Pulmonary artery endothelial cell (primary cell): ENCODE data around the gene IL7R. TPM values are rescaled to one million over a fixed set of nuclear protein-coding genes. Genes with fewer than 3 reads are reported as not detected.
"Not testable (repeated sequence)": the region's sequence is repeated elsewhere in the genome, so short reads cannot be mapped to it uniquely, and the experiment has no call there.

Source experiments
- DNase-seq: peaks from one replicate; pipeline ENCODE4 v3.0.0-alpha.2; 2011; ENCODE audit warnings: low read depth, low spot score
- total RNA-seq: library from RNA; depleted of rRNA; stranded (reverse); fragments of >200 nt; gene quantifications from 2 replicates; pipeline ENCODE4 v1.2.3, GENCODE V29; 2014

The IL7R gene
- total RNA-seq, 1 donor from 2014 or later: 1.2 TPM

DNA sequence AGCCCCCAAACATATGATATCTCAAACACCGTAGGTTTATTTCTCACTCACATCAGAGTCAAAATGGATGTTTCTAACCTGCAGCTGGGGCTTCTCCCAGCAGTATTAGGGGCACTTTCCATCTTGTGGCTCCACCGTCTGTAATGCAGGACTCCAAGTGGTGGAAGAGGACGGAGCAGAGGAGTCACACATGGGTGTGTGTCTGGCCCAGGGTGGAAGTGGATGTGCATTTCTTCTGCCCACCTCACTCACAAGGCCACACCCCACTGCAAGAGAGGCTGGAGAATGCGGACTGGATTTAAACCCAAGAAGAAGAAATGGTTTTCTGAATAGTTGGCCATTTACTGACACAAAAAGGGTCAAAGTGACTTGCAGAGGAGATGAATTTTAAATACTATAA lies 13.9 kb downstream of the IL7R start:
- no peak for DNase-seq

DNA sequence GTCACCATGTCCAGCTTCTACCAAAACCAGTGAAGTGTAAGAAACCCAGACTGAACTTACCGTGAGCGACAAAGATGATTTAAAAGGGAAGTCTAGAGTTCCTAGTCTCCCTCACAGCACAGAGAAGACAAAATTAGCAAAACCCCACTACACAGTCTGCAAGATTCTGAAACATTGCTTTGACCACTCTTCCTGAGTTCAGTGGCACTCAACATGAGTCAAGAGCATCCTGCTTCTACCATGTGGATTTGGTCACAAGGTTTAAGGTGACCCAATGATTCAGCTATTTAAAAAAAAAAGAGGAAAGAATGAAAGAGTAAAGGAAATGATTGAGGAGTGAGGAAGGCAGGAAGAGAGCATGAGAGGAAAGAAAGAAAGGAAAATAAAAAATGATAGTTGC lies 19.8 kb downstream of the IL7R start:
- no peak for DNase-seq

DNA sequence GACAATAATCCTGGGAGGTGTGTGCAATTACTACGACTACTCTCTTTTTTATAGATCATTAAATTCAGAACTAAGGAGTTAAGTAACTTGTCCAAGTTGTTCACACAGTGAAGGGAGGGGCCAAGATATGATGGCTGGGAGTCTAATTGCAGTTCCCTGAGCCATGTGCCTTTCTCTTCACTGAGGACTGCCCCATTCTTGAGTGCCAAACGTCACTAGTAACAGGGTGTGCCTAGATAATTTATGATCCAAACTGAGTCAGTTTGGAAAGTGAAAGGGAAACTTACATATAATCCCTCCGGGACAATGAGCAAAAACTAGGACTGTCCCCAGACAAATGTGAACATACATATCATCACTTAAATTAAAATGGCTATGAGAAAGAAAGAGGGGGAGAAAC lies 20.2 kb downstream of the IL7R start:
- no peak for DNase-seq

DNA sequence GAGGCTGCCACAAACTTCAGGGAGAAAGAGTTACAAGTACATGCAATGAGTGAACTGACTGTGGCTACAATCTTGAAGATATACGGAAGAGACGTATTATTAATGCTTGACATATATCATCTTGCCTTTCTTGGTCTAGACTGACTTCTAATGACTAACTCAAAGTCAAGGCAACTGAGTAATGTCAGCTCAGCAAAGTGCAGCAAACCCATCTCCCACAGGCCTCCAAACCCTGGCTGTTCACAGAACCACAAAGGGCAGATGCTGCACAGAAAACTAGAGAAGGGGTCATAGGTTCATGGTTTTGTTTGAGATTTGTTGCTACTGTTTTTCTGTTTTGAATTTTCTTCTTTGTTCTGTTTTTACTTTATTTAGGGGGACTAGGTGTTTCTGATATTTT lies 21.0 kb downstream of the IL7R start:
- DNase-seq: no peak

DNA sequence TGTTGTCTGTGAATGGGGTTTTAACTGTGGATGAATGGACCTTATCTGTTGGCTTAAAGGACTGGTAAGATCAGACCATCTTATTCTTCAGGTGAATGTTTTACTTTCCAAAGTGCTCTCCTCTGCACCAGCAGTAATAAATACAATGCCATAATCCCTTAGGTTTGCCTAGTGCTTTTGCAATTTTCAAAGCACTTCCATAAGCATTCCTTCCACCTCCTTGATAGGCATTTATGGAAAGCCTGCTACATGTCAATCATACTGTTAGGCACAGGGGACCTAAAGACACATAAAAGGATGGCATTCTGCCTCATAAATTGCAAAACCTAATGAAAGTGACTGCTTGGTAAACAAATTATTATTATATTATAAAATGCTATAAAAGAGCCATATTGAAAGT lies 21.4 kb downstream of the IL7R start:
- DNase-seq: no peak

DNA sequence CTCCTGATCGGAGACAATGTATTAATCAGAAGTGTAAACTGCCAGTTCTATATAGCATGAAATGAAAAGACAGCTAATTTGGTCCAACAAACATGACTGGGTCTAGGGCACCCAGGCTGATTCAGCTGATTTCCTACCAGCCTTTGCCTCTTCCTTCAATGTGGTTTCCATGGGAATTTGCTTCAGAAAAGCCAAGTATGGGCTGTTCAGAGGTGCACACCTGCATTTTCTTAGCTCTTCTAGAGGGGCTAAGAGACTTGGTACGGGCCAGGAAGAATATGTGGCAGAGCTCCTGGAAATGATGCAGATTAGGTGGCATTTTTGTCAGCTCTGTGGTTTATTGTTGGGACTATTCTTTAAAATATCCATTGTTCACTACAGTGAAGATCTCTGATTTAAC lies 22.4 kb downstream of the IL7R start:
- DNase-seq: no peak

DNA sequence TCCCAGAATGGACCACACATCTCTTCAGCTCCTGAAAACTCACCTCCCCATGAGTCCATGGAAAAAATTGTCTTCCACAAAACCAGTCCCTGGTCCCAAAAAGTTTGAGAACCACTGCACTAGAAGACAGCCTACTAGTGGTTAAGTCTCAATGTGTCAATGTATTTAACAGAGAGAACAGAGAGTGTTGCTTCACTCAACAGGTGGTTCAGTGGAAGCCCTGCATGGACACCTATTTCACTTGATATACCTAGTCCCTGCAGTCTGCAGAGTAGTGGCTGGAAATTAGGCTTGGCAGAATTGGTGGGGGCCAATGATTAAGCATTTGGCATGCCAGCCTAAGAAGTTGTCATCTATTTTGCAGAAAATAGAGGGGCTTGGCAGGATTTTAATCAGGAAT lies 23.0 kb downstream of the IL7R start:
- no peak for DNase-seq

DNA sequence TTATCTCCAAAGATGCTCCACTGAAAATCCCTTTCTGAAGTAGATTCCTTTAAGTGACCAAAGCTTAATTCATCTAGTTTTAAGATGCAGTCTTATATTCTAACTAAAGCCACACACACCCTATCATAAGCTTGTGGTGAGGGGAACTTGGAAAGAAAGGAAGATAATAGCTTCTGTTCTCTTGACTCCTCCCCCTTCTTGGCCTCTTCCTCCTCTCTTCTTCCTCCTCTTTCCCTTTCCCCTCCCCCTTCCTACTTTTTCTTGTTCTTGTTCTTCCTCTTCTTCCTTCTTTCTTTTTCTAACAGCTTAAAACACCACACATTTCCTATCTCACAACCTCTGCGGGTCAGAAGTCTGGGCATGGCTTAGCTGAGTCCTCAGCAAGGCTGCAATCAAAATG lies 23.5 kb downstream of the IL7R start:
- no peak for DNase-seq

DNA sequence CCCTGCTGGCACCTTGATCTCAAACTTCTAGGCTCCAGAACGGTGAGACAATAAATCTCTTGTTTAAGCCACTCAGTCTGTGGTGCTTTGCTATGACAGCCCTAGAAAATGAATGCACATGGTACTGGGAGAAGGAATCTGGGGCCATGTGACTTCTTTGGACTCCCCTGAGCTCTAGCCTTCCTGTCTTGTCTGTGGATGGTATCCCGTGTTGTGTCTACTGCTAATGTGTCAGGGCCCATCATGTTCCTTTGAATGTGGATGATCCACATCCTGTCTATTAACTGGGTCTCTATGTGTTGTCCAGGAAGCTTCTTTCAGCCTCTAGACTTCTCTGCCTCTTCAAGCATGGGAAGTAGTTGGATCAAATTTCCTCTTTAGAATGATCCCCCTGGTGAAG lies 25.1 kb downstream of the IL7R start:
- DNase-seq: no peak

DNA sequence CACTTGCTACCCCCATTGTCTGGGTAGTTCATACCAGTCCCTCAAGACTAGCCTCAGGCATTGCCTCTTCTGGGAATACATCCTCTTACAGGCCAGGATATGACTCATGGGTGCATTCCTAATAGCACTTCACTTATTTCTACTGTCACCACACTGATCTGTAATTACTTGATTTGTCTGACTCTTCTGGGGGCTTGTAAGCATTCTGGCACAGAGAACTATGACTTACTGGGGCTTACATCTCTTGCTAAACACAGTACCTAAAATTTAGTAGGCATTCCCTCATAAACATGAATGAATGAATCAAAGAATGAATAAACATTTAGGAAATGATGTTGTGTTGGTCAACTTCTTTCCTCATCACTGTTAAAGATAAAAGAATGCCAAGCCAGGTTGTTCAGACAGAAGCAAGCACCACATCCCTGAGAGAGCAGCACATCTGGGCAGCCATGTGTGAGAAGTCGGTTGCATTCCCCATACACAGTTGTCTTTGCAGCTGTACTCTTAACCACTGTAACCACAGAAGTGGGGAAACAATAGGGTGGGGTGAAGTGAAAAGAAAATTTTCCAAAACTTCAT lies 27.6 kb downstream of the IL7R start:
- peak; percentile 46 for DNase-seq

DNA sequence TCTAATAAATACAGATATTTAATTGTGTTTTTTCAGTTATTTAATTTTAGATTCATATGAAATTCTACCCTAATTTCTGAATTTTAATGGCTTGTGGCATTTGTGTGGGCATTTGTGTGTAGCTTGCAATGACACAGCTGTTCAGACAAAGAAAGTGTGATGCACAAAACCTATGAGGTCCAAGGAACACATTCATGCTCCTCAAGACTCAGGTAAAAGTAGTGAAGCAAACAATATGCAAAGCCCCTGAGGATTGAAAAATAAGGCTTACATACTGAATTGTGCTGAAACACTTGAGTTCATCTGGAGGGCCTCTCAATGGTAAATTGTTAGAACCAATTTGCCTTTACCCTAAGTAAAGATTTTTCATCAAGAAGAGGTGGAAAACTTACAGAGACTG lies 28.1 kb downstream of the IL7R start:
- no peak for DNase-seq

DNA sequence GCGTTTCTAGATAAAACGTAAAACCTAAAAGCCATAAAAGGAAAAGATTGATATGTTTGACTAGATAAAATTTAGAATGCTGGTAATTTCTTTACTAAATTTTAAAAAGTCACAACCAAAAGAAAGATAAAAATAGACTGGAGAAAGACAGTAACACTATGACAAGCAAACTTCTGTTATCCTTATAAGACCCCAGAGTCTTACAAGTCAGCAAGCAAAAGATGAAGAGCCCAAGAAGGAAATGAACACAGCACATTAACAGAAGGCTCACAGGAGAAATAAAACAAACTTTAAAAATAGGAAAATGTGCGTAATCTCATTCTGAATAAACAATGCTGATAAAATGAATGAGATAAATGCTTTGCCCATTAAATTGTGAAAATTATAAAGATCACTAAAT lies 29.7 kb downstream of the IL7R start:
- no peak for DNase-seq

DNA sequence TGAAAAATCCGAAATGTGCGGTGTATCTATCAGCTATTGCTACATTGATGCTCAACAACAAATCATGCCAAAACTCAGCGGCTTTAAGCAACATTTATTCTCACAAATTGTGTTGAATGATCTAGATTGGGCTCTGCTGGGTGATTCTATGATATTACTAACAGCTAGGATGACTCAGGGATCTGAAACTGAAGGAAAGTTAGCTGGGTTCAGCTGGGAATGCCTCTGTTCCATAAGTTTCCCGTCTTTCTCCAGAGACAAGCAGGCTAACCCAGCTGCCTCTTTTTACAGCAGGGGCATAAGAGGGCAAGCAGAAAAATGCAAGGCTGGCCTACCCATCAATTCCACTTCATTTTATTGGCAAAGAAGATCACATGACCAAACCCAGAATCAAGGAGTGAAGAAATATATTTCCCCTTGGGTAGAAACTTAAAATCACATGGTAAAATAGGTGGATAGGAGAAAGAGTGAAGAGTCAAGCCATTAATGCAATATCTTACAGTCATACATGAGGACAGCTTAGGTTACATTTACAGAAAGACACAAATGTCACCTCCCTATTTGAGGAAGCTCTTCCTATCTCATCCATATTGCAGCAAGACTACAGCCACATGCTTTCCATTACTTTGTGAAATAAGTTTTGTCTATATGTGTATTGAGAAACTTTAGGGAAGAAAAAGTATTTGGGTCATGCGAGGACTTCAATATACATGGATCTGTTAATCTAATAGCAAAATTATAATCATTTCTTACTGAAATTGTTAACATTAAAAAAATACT lies 30.8 kb downstream of the IL7R start:
- DNase-seq: no peak

DNA sequence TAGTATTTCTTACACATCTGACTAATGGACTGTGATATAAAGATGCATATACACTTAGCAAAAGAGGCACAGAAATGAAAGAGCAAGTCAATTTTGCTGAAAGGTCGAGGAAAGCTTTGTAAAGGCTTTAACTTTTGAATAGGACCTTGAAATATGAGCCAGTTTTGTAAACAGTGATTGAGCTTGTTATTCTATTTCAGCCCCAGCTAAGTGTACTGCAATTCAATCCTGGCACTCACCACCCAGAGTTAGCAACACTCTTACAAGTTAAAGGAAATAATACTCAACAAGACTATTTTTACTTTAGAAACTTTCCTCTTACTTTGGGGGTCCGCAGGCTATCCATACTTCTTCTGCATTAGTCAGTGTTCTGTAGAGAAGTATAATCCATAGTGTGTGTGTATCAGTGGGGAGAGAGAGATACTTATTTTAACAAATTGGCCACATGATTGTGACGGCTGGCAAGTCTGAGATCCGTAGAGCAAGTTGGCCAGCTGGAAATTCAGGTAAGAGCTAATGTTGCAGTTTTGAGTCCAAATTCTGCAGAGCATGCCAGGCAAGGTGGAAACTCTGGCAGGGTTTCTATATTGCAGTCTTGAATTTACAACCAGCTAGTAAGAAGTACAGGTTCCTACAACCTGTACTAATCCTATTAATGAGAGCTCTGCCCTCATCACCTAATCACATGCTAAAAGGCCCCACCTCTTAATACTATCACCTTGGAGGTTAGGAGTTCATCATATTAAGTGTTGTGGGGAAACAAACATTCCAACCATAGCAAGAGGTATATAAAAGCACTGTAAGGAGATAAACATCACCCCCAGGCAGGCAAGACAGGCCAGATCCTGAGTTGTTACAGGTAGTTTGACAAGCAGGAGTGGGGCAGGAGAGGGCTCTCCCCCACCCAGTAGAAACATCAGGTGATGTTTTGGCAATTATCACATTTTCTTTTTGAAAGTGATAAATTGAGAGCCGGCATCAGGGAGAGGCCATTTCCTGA lies 33.6 kb downstream of the IL7R start:
- no peak for DNase-seq

DNA sequence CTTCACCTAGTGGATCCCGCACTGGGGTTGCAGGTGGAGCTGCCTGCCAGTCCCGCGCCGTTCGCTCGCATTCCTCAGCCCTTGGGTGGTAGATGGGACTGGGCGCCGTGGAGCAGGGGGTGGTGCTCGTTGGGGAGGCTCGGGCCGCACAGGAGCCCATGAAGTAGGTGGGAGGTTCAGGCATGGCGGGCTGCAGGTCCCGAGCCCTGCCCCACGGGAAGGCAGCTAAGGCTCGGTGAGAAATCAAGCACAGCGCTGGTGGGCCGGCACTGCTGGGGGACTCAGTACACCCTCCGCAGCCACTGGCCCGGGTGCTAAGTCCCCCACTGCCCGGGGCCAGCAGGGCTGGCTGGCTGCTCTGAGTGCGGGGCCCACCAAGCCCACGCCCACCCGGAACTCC lies 36.1 kb downstream of the IL7R start:
- DNase-seq: not testable (repeated sequence)

DNA sequence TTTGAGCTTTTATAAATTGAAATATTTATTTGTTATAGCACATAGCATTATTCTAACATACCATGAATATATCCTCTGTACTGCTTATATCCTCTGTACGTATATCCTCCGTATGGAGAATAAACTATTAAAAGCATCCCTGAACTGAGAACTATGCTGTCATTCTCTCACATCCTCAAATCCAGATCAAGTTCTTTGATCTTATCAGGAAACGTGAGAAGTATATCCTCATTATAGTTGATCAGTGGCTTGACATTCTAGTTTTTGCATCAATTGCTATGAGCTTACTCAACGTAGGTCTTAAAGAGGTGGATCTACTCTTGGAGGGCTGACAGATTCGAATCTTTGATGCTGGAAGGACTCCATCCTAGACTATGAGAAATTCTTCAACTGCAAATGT lies 37.4 kb downstream of the IL7R start:
- no peak for DNase-seq

DNA sequence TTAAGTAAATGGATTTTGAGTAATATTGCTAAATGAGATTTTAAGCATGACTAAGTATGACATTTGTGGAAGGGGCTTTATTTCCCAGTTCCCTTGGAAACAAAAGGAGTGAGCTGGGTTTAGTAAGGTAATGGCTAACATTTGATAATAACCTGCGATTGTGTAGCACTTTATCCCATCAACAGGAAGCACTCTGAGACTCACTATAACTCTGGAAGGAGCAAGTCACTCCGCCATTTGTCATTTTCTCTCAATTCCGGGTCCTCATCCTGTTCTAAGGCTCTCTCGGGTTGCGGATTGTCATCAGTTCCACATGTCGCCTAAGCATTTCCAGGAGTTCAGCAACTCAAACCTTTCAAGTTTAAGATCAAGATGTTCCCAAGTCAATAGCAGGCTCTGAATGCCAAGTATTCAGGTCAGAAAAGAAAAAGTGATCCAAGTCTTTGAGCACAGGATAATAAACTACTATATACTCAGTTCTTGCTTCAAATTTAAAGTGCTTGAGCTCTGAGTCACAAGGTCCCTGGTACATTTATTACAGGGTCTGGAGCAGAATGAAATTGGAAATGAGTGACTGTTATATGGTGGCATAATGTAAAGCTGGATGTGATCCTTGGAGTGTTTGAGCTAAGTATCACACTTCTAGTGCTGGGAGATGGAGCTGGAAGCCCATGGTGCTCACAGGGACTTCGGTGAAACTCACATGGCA lies 42.4 kb downstream of the IL7R start:
- DNase-seq: no peak

DNA sequence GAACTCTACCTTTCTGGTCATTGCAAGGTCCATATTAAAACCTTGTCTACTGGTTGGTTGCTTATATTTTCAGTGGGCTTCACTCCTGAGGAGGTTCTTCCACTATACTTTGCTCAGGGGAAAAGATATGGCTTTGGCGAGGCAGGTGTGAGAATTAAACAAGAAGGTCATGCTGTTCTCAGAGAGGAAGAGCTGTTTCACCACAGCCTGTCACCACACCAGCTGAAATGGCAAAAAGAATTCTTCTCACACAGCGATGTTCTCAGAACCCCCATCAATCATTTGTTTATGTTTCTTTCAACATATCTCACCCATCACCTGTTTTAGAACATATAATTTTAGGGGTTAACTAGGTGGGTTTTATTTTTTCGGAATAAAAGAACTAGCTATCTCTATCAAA lies 43.1 kb downstream of the IL7R start:
- no peak for DNase-seq

DNA sequence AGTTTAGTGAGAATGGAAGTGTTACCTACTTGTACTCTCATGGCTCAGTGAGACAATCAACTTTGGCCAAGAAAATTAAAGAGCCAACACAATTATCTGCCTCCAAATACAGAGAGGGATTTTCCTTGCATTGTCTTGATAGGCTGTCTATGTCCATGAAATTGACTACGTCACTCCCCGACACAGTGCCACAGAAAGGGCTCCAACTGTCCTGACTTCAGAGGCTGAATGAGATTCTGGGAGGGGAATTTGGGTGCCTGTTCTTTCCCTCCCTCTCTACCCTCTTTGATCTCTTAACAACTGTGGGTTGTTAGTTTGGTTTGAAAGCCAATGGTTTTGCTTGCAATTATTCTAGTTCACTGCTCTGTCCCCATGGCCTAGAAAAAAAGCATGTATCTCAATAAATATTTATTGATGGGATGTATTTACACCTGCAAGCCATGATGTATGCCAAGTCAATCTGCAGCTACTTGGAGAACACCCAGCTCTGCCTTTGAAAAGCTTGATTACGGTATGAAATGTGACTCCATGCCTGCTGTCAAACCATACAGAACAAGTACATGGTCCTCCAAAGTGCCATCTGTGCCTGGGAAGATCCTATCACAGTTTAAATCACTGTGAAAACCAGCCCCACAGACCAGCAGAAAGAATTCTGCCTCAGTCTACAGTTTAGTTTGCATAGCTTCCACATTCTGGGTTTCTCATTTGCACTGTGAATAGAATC lies 44.4 kb downstream of the IL7R start:
- no peak for DNase-seq

DNA sequence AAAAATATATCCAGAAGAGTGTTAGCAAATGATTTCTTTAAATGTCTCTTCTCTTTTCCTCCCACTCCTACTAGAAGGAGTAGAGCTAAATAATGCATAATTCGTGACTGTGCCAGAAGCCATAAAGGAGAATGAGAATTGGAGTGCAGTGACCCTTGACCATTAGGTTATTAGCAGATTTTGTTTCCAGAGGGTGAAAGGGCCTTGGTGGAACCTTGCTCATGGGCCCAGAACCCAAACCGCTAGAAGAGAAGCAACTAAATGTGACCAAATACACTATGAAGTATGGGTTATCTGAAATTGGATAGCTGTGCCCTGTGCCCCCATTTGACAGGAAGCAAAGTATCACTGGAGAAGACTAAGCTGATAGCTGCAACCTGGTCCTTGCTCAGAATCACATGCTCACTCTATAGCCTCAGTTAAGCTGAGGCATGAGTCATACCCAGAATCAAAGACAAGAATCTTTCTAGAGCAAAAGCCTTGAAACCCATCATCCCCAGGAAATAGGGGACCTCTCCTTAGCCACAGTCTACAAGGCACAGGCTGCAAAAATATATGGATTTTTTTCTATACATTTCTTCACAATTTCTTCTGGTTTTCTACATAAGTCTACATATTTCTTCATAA lies 45.5 kb downstream of the IL7R start:
- no peak for DNase-seq
